Measurements from ENCODE around the gene DPYSL3.

Gene DPYSL3

GRCh38 chr5:147512659-147513379 is 3.0 kb upstream of the DPYSL3 start:
- TF ChIP-seq ZFX (IDR thresholded peaks at IDR 0.05; ENCODE audit: borderline replicate concordance) (no peak), CTCF (IDR thresholded peaks at IDR 0.05) (peak; percentile 34; the same call in 1 of the 2 replicates)
- H3K27ac ChIP-seq = peak overlapping the region; percentile 62

- H3K27ac ChIP-seq = no peak overlapping the region
- TF ChIP-seq CTCF (IDR thresholded peaks at IDR 0.05) = no peak
- TF ChIP-seq ZFX (IDR thresholded peaks at IDR 0.05; ENCODE audit: borderline replicate concordance) = no peak
These were observed 1.0 kb upstream of the DPYSL3 start for GRCh38 chr5:147510885-147511284.

GRCh38 chr5:147509041-147509709 is 693 bp downstream of the DPYSL3 start:
- H3K27ac ChIP-seq = peak overlapping the region; percentile 32; the same call in 1 of the 2 replicates
- TF ChIP-seq CTCF (IDR thresholded peaks at IDR 0.05) (no peak), ZFX (IDR thresholded peaks at IDR 0.05; ENCODE audit: borderline replicate concordance) (no peak)

- no peak overlapping the region for H3K27ac ChIP-seq
- no peak for TF ChIP-seq CTCF (IDR thresholded peaks at IDR 0.05)
- TF ChIP-seq ZFX (IDR thresholded peaks at IDR 0.05; ENCODE audit: borderline replicate concordance) = no peak
These were observed 1.2 kb downstream of the DPYSL3 start for GRCh38 chr5:147508711-147509040.

- no peak overlapping the region for H3K27ac ChIP-seq
- TF ChIP-seq ZFX (IDR thresholded peaks at IDR 0.05; ENCODE audit: borderline replicate concordance) (no peak), CTCF (IDR thresholded peaks at IDR 0.05) (no peak)
These were observed 2.3 kb downstream of the DPYSL3 start for GRCh38 chr5:147507480-147508126.

GRCh38 chr5:147504535-147504934 is 5.3 kb downstream of the DPYSL3 start:
- no peak overlapping the region for H3K27ac ChIP-seq
- no peak for TF ChIP-seq CTCF (IDR thresholded peaks at IDR 0.05)
- no peak for TF ChIP-seq ZFX (IDR thresholded peaks at IDR 0.05; ENCODE audit: borderline replicate concordance)

GRCh38 chr5:147504011-147504410 is 5.9 kb downstream of the DPYSL3 start:
- H3K27ac ChIP-seq = no peak overlapping the region

More at GRCh38 chr5:147504011-147504410, 5.9 kb downstream of the DPYSL3 start:
- TF ChIP-seq ZFX (IDR thresholded peaks at IDR 0.05; ENCODE audit: borderline replicate concordance) (no peak), CTCF (IDR thresholded peaks at IDR 0.05) (no peak)
